Measurements from ENCODE around the gene OR6N1.

GRCh38 chr1:158809862-158810261, 37.9 kb upstream of the OR6N1 start:
- TF ChIP-seq POLR2AphosphoS5 (IDR thresholded peaks at IDR 0.05; ENCODE audit: borderline replicate concordance, low read depth, low read length) (no peak), FOXP2 (optimal IDR thresholded peaks at IDR 0.05; ENCODE audit: control extremely low read depth, extremely low read length, insufficient read depth) (no peak)

Measured in SK-N-MC (cell line).